GM12878 (cell line): ENCODE results near the gene INO80B. TPM values are rescaled to one million over a fixed set of nuclear protein-coding genes. Genes with fewer than 3 reads are reported as not detected.
A peak's percentile ranks its signal among the peaks of the same experiment; 100 is the strongest.

Experiments used
- CREM ChIP-seq: IDR thresholded peaks from 2 replicates; pipeline ENCODE4 v1.6.1; 2014; ENCODE audit warnings: antibody characterized with exemption, low read depth
- E2F4 ChIP-seq: IDR thresholded peaks from 2 replicates; pipeline ENCODE4 v1.6.1; 2012; ENCODE audit warnings: low read depth, low read length, improper control_type of control experiment
- HDAC6 ChIP-seq: fragments of 200-600 bp; sonication (generic); IDR thresholded peaks from one replicate; pipeline ENCODE4 v1.8.0; 2017; ENCODE audit warnings: antibody characterized with exemption; ENCODE audit not compliant: unreplicated experiment
- LARP7 ChIP-seq: fragments of 450-650 bp; IDR thresholded peaks from 2 replicates; pipeline ENCODE4 v1.6.1; 2017; ENCODE audit warnings: mild to moderate bottlenecking
- PAX8 ChIP-seq: fragments of 450-650 bp; IDR thresholded peaks from 2 replicates; pipeline ENCODE4 v1.6.1; 2017; ENCODE audit warnings: mild to moderate bottlenecking, moderate library complexity
- PKNOX1 ChIP-seq: fragments of 450-650 bp; IDR thresholded peaks from 2 replicates; pipeline ENCODE4 v1.6.1; 2016; ENCODE audit warnings: mild to moderate bottlenecking
- RCOR1 ChIP-seq: conservative IDR thresholded peaks from 2 replicates; pipeline ENCODE4 v1.6.1; 2012; ENCODE audit warnings: low read depth, low read length, improper control_type of control experiment
- RFX5 ChIP-seq: IDR thresholded peaks from 2 replicates; pipeline ENCODE4 v1.6.1; 2011; ENCODE audit warnings: low read depth, low read length, improper control_type of control experiment
- TBL1XR1 ChIP-seq: IDR thresholded peaks from 2 replicates; pipeline ENCODE4 v1.6.1; 2012; ENCODE audit warnings: low read depth, low read length, improper control_type of control experiment
- TCF7 ChIP-seq: IDR thresholded peaks from 2 replicates; pipeline ENCODE4 v1.6.1; 2014; ENCODE audit warnings: antibody characterized with exemption, borderline replicate concordance
- polyA plus RNA-seq, 11 experiments: library from polyadenylated mRNA; depleted of rRNA in 4 of 11; unstranded in 6 of 11; stranded (reverse) in 5 of 11; fragments of >200 nt; fragmentation: Nextera tagmentation in 4 of 11; fragmentation: Illumina TruSeq in 1 of 11; extraction: Ambion mirVana in 4 of 11; extraction: Trizol in 1 of 11; gene quantifications; 1 replicate in 1 of 11; 2 replicates in 10 of 11; pipeline versions ENCODE4 v1.2.1 to v1.2.3, GENCODE V29; 2011 to 2016; ENCODE audit warnings: inconsistent platforms in 2 of 11, missing spikeins in 2 of 11, low read depth in 1 of 11
- total RNA-seq, 4 experiments: library from RNA; depleted of rRNA in 3 of 4; stranded (reverse); fragments of >200 nt in 3 of 4; fragmentation: Illumina TruSeq in 1 of 4; extraction: Trizol in 1 of 4; gene quantifications; 2 replicates each; pipeline versions ENCODE4 v1.2.1 to v1.2.3, GENCODE V29; 2013 to 2021
- TF ChIP-seq, protein P1 (sequence below): fragments of 450-650 bp; formaldehyde crosslinking; IDR thresholded peaks from 2 replicates; pipeline ENCODE4 v1.4.0; 2022; ENCODE audit warnings: mild to moderate bottlenecking, moderate library complexity
- TF ChIP-seq, protein P2 (sequence below): IDR thresholded peaks from 2 replicates; pipeline ENCODE4 v1.6.1; 2011; ENCODE audit warnings: borderline replicate concordance, low read depth, mild to moderate bottlenecking, moderate library complexity, mixed read lengths, low read length; ENCODE audit not compliant: insufficient read depth; ENCODE audit errors: extremely low read length
- TF ChIP-seq, protein P3 (sequence below): IDR thresholded peaks from 2 replicates; pipeline ENCODE4 v1.6.1; 2011; ENCODE audit warnings: borderline replicate concordance, low read depth, mild to moderate bottlenecking, moderate library complexity, low read length; ENCODE audit not compliant: insufficient read depth, poor library complexity, severe bottlenecking
- TF ChIP-seq, protein P4 (sequence below): fragments of 150-350 bp; IDR thresholded peaks from 2 replicates; pipeline ENCODE4 v1.6.1; 2016; ENCODE audit warnings: low read depth, low read length
- TF ChIP-seq, protein P5 (sequence below): IDR thresholded peaks from 2 replicates; pipeline ENCODE4 v1.6.1; 2012; ENCODE audit warnings: low read depth, low read length, improper control_type of control experiment

Gene INO80B
- total and polyA plus RNA-seq, 10 of the 15 experiments (the other 5 are each of a cell fraction or from before 2014, with no cell fraction given) = 1.3 to 26.7 (median 11.1) TPM

- TF ChIP-seq, protein P1, sequence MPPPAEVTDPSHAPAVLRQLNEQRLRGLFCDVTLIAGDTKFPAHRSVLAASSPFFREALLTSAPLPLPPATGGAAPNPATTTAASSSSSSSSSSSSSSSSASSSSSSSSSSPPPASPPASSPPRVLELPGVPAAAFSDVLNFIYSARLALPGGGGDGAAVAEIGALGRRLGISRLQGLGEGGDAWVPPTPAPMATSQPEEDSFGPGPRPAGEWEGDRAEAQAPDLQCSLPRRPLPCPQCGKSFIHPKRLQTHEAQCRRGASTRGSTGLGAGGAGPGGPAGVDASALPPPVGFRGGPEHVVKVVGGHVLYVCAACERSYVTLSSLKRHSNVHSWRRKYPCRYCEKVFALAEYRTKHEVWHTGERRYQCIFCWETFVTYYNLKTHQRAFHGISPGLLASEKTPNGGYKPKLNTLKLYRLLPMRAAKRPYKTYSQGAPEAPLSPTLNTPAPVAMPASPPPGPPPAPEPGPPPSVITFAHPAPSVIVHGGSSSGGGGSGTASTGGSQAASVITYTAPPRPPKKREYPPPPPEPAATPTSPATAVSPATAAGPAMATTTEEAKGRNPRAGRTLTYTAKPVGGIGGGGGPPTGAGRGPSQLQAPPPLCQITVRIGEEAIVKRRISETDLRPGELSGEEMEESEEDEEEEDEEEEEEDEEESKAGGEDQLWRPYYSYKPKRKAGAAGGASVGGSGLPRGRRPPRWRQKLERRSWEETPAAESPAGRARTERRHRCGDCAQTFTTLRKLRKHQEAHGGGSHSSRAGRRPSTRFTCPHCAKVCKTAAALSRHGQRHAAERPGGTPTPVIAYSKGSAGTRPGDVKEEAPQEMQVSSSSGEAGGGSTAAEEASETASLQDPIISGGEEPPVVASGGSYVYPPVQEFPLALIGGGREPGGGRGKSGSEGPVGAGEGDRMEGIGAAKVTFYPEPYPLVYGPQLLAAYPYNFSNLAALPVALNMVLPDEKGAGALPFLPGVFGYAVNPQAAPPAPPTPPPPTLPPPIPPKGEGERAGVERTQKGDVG = no peak
- peak; percentile 33; the same call in 1 of the 2 replicates for TF ChIP-seq PAX8
- peak; percentile 46; the same call in 1 of the 2 replicates for TF ChIP-seq RFX5
- no peak for TF ChIP-seq E2F4
- peak; percentile 88; the same call in 1 of the 2 replicates for TF ChIP-seq RCOR1
- no peak; the same call in 1 of the 2 replicates for TF ChIP-seq TCF7
- TF ChIP-seq, protein P2, sequence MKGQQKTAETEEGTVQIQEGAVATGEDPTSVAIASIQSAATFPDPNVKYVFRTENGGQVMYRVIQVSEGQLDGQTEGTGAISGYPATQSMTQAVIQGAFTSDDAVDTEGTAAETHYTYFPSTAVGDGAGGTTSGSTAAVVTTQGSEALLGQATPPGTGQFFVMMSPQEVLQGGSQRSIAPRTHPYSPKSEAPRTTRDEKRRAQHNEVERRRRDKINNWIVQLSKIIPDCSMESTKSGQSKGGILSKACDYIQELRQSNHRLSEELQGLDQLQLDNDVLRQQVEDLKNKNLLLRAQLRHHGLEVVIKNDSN = no peak
- TF ChIP-seq PKNOX1 = peak; percentile 77
- TF ChIP-seq, protein P3, sequence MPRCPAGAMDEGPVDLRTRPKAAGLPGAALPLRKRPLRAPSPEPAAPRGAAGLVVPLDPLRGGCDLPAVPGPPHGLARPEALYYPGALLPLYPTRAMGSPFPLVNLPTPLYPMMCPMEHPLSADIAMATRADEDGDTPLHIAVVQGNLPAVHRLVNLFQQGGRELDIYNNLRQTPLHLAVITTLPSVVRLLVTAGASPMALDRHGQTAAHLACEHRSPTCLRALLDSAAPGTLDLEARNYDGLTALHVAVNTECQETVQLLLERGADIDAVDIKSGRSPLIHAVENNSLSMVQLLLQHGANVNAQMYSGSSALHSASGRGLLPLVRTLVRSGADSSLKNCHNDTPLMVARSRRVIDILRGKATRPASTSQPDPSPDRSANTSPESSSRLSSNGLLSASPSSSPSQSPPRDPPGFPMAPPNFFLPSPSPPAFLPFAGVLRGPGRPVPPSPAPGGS = no peak
- no peak for TF ChIP-seq TBL1XR1
- TF ChIP-seq CREM = peak; percentile 93
- no peak for TF ChIP-seq LARP7
- no peak for TF ChIP-seq HDAC6
- TF ChIP-seq, protein P4, sequence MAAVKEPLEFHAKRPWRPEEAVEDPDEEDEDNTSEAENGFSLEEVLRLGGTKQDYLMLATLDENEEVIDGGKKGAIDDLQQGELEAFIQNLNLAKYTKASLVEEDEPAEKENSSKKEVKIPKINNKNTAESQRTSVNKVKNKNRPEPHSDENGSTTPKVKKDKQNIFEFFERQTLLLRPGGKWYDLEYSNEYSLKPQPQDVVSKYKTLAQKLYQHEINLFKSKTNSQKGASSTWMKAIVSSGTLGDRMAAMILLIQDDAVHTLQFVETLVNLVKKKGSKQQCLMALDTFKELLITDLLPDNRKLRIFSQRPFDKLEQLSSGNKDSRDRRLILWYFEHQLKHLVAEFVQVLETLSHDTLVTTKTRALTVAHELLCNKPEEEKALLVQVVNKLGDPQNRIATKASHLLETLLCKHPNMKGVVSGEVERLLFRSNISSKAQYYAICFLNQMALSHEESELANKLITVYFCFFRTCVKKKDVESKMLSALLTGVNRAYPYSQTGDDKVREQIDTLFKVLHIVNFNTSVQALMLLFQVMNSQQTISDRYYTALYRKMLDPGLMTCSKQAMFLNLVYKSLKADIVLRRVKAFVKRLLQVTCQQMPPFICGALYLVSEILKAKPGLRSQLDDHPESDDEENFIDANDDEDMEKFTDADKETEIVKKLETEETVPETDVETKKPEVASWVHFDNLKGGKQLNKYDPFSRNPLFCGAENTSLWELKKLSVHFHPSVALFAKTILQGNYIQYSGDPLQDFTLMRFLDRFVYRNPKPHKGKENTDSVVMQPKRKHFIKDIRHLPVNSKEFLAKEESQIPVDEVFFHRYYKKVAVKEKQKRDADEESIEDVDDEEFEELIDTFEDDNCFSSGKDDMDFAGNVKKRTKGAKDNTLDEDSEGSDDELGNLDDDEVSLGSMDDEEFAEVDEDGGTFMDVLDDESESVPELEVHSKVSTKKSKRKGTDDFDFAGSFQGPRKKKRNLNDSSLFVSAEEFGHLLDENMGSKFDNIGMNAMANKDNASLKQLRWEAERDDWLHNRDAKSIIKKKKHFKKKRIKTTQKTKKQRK = no peak
- TF ChIP-seq, protein P5, sequence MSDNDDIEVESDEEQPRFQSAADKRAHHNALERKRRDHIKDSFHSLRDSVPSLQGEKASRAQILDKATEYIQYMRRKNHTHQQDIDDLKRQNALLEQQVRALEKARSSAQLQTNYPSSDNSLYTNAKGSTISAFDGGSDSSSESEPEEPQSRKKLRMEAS = peak; percentile 77; the same call in 1 of the 2 replicates
Observed at GRCh38 chr2:74454654-74455511, at the start of gene INO80B (continued).
